NCI-H446 treated with DMSO at 0.1 percent for 48 hours (cell line): ENCODE results near the gene GRK5.
"Not testable (repeated sequence)": the region's sequence is repeated elsewhere in the genome, so short reads cannot be mapped to it uniquely, and the experiment has no call there.

Experiments
- DNase-seq: peaks from one replicate; lab custom pipeline; 2025; lab: John Stamatoyannopoulos, UW

The GRK5 gene

GRCh38 chr10:119276194-119276593 is 68.8 kb downstream of the GRK5 start:
- not testable (repeated sequence) for DNase-seq

- DNase-seq, result no peak
Observed at GRCh38 chr10:119278126-119278709, 70.8 kb downstream of the GRK5 start.

GRCh38 chr10:119279441-119279840 is 72.1 kb downstream of the GRK5 start:
- no peak for DNase-seq

- peak; percentile 84 for DNase-seq
Observed at GRCh38 chr10:119281581-119282071, 74.3 kb downstream of the GRK5 start.

- no peak for DNase-seq
Observed at GRCh38 chr10:119282446-119282845, 75.1 kb downstream of the GRK5 start.

GRCh38 chr10:119283387-119283786 is 76.0 kb downstream of the GRK5 start:
- no peak for DNase-seq

- no peak for DNase-seq
Observed at GRCh38 chr10:119283818-119284217, 76.4 kb downstream of the GRK5 start.

- no peak for DNase-seq
Observed at GRCh38 chr10:119284679-119285096, 77.3 kb downstream of the GRK5 start.

GRCh38 chr10:119285495-119286267 is 78.3 kb downstream of the GRK5 start:
- DNase-seq, result no peak

GRCh38 chr10:119286516-119286915 is 79.1 kb downstream of the GRK5 start:
- no peak for DNase-seq

GRCh38 chr10:119286983-119287633 is 79.7 kb downstream of the GRK5 start:
- no peak for DNase-seq

- DNase-seq, result no peak
Observed at GRCh38 chr10:119288574-119289001, 81.2 kb downstream of the GRK5 start.

- DNase-seq, result no peak
Observed at GRCh38 chr10:119289227-119289920, 82.0 kb downstream of the GRK5 start.

GRCh38 chr10:119290301-119291048 is 83.1 kb downstream of the GRK5 start:
- DNase-seq, result no peak

- no peak for DNase-seq
Observed at GRCh38 chr10:119291223-119291900, 84.0 kb downstream of the GRK5 start.

- DNase-seq, result no peak
Observed at GRCh38 chr10:119292968-119293760, 85.8 kb downstream of the GRK5 start.

GRCh38 chr10:119296703-119297102 is 89.3 kb downstream of the GRK5 start:
- no peak for DNase-seq

GRCh38 chr10:119297207-119297968 is 90.0 kb downstream of the GRK5 start:
- no peak for DNase-seq

GRCh38 chr10:119298810-119299209 is 91.4 kb downstream of the GRK5 start:
- DNase-seq, result no peak
